ENCODE measurements around the gene RABGAP1. TPM values are rescaled to one million over a fixed set of nuclear protein-coding genes. Genes with fewer than 3 reads are reported as not detected.

Gene RABGAP1
- total RNA-seq, 3 donors from 2014 or later (not counting 1 experiment from before 2014, with no cell fraction given): 37.4 to 49.2 (median 43.0) TPM

DNA sequence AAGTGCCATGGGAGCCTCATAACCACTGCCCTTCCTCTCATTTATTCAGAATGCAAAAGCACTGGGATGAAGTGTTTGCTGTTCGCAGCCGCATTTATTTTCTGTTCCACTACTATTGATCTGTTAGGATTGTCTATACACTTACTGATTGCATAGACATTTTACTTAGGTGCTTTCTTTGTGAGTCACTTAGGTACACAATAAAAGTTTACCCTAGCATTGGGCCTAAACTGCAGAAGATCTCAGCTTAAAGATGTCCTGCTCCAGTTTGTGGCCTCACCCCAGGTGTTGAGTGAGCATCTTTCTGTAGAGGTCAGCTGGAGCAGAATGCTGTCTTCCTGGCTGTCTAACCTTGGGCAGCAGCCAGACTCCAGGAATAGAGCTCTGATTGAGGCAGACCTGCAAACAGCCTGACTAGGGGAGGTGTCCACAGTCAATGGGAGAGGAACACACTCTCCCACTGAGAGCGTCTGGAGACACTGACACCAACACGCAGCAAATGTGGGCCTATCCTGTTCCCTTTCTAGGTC is 146.6 kb downstream of the RABGAP1 start:
- 98% methylated on average over 4 of the region's 4 CpGs for WGBS (ENCODE audit: insufficient coverage)
- Histone ChIP-seq H3K4me3 (ENCODE audit: low read length) (no peak overlapping the region), H3K27me3 (ENCODE audit: control insufficient read depth, insufficient read depth, low read length) (no peaks in the 10 kb centered on the region), H3K9me3 (ENCODE audit: control insufficient read depth, insufficient read depth, low read length) (no peaks in the 10 kb centered on the region), H3K27ac (ENCODE audit: low read length) (no peak overlapping the region), H3K4me1 (ENCODE audit: control insufficient read depth, insufficient read depth, low read length) (no peaks in the 10 kb centered on the region), H3K36me3 (ENCODE audit: control insufficient read depth, insufficient read depth, low read length) (peaks cover 30% of the 10 kb centered on the region)
- Mint-ChIP-seq H3K4me3 (no peak overlapping the region), H3K27me3 (ENCODE audit: low read depth in 2 of 2) (no peaks in the 10 kb centered on the region), H3K9me3 (no peaks in the 10 kb centered on the region), H3K36me3 (peaks cover 8% of the 10 kb centered on the region), H3K27ac (no peak overlapping the region), H3K4me1 (no peaks in the 10 kb centered on the region)
- intact Hi-C loops (cut with micrococcal nuclease): no loop called here
- DNase-seq (no peak), ATAC-seq (no peak)
- no peak for TF ChIP-seq CTCF (IDR thresholded peaks at IDR 0.05)

DNA sequence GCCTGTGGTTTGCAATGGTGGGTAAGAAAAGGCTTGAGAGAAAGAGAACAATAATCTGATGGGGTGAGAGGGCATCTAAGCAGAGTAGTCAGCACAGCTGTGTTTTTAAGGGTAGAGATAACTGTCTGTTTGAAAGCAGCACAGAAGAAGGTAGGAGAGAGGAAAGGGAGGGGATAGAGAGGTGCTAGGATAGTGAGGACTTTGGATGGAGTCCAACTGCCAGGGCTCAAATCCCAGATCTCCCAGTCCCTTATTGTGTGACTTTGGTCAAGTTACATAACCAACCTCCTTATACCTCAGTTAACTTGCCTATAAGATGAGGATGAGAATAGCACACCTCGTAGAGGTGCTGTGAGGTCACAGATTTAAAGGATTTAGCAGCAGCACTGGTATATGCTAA is 148.2 kb downstream of the RABGAP1 start:
- no peaks in the 10 kb centered on the region for H3K27me3 Mint-ChIP-seq (ENCODE audit: low read depth in 2 of 2)
- Histone ChIP-seq H3K4me3 (ENCODE audit: low read length) (no peak overlapping the region), H3K9me3 (ENCODE audit: control insufficient read depth, insufficient read depth, low read length) (no peaks in the 10 kb centered on the region), H3K4me1 (ENCODE audit: control insufficient read depth, insufficient read depth, low read length) (no peaks in the 10 kb centered on the region), H3K27me3 (ENCODE audit: control insufficient read depth, insufficient read depth, low read length) (no peaks in the 10 kb centered on the region), H3K27ac (ENCODE audit: low read length) (no peak overlapping the region), H3K36me3 (ENCODE audit: control insufficient read depth, insufficient read depth, low read length) (peaks cover 37% of the 10 kb centered on the region)
- no peaks in the 10 kb centered on the region for H3K9me3 Mint-ChIP-seq
- H3K36me3 Mint-ChIP-seq: peaks cover 8% of the 10 kb centered on the region
- no peaks in the 10 kb centered on the region for H3K4me1 Mint-ChIP-seq
- peak overlapping the region in 1 of 2 donors; percentile 28 for H3K27ac Mint-ChIP-seq
- DNase-seq (no peak), ATAC-seq (no peak)
- no peak overlapping the region for H3K4me3 Mint-ChIP-seq
- no peak for TF ChIP-seq CTCF (IDR thresholded peaks at IDR 0.05)
- WGBS (ENCODE audit: insufficient coverage): 60% methylated on average over 1 of the region's 1 CpG
- intact Hi-C loops (cut with micrococcal nuclease): no loop called here

DNA sequence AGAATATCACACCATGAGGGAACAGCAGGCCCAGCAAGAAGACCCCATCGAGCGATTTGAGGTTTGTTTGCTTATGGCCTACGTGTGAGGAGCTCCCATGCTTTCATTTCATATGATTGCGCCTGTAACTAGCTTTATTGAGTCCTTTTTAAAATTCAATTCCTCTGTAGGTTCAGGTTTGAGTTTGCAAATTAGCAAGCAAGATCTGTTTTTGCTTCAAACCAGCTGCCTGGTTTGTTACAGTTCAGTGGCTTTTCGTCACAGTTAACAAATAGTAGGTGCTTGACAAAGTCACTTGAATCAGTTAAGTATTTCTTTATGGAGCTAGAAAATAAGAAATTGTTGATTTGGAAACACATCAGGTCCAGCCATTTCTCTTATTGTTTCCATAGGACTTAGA is 149.0 kb downstream of the RABGAP1 start:
- H3K27ac Mint-ChIP-seq: no peak overlapping the region
- H3K36me3 ChIP-seq (ENCODE audit: control insufficient read depth, insufficient read depth, low read length): peaks cover 32% of the 10 kb centered on the region

More for the DNA sequence above, 149.0 kb downstream of the RABGAP1 start:
- H3K4me3 ChIP-seq (ENCODE audit: low read length): no peak overlapping the region
- no peak overlapping the region for H3K27ac ChIP-seq (ENCODE audit: low read length)
- Mint-ChIP-seq H3K4me1 (no peaks in the 10 kb centered on the region), H3K27me3 (ENCODE audit: low read depth in 2 of 2) (no peaks in the 10 kb centered on the region), H3K4me3 (no peak overlapping the region), H3K9me3 (no peaks in the 10 kb centered on the region), H3K36me3 (peaks cover 8% of the 10 kb centered on the region)
- H3K9me3 ChIP-seq (ENCODE audit: control insufficient read depth, insufficient read depth, low read length): no peaks in the 10 kb centered on the region
- H3K4me1 ChIP-seq (ENCODE audit: control insufficient read depth, insufficient read depth, low read length): no peaks in the 10 kb centered on the region
- H3K27me3 ChIP-seq (ENCODE audit: control insufficient read depth, insufficient read depth, low read length): no peaks in the 10 kb centered on the region
- no peak for TF ChIP-seq CTCF (IDR thresholded peaks at IDR 0.05)
- 94% methylated on average over 5 of the region's 5 CpGs for WGBS (ENCODE audit: insufficient coverage)
- intact Hi-C loops (cut with micrococcal nuclease): no loop called here
- DNase-seq: no peak
- ATAC-seq: no peak
